ENCODE measurements around the gene CYP51A1. TPM values are rescaled to one million over a fixed set of nuclear protein-coding genes. Genes with fewer than 3 reads are reported as not detected.
A peak's percentile ranks its signal among the peaks of the same experiment; 100 is the strongest.

The CYP51A1 gene
- total RNA-seq, 1 experiment from 2014 or later: 80.0 TPM

GRCh38 chr7:92135052-92135889 is 994 bp upstream of the CYP51A1 start:
- Histone ChIP-seq H3K4ac (ENCODE audit: low read depth, low read length) (no peak overlapping the region), H3K79me1 (ENCODE audit: insufficient read depth, low read depth, low read length, poor library complexity, severe bottlenecking) (no peaks in the 10 kb centered on the region), H3K4me2 (ENCODE audit: insufficient read depth, insufficient read length, low read length) (peak overlapping the region; percentile 89), H3K14ac (ENCODE audit: insufficient read depth, low read length) (no peak overlapping the region), H4K20me1 (ENCODE audit: control insufficient read depth, insufficient read depth, insufficient read length) (no peaks in the 10 kb centered on the region), H3K56ac (ENCODE audit: insufficient read length, low read depth, low read length) (no peak overlapping the region), H3K9ac (ENCODE audit: extremely low read depth, insufficient read length, low read length) (peak overlapping the region; percentile 79), H4K8ac (replicated peaks; ENCODE audit: insufficient read length, low read depth, low read length) (no peak overlapping the region), H2BK12ac (ENCODE audit: insufficient read length, low read depth, low read length) (no peak overlapping the region), H3K27me3 (ENCODE audit: insufficient read depth, low read length) (no peaks in the 10 kb centered on the region), H2BK20ac (ENCODE audit: low read depth, low read length, poor library complexity, severe bottlenecking) (no peak overlapping the region), H2AK5ac (ENCODE audit: insufficient read length, low read length) (no peak overlapping the region), H3K23ac (ENCODE audit: insufficient read length, low read depth, low read length) (no peak overlapping the region), H3K79me2 (ENCODE audit: insufficient read depth, low read length) (peaks cover 26% of the 10 kb centered on the region; the same call in 1 of the 2 replicates), H3T11ph (ENCODE audit: low read length) (no peak overlapping the region), H2BK120ac (ENCODE audit: low read depth, low read length, poor library complexity, severe bottlenecking) (no peak overlapping the region), H2BK15ac (ENCODE audit: low read depth, low read length) (no peak overlapping the region), H3K9me3 (ENCODE audit: control insufficient read depth, low read depth, low read length) (no peaks in the 10 kb centered on the region), H3K4me1 (ENCODE audit: insufficient read depth, low read length) (no peaks in the 10 kb centered on the region; the same call in 1 of the 2 replicates), H4K5ac (ENCODE audit: insufficient read length, low read depth, low read length) (no peak overlapping the region), H2AFZ (ENCODE audit: low read length) (no peak overlapping the region), H3K27ac (ENCODE audit: insufficient read length, low read depth, low read length) (no peak overlapping the region), H4K91ac (ENCODE audit: insufficient read length, low read depth, low read length) (no peak overlapping the region), H2BK5ac (ENCODE audit: insufficient read length, low read length) (no peak overlapping the region), H3K18ac (ENCODE audit: insufficient read length, low read depth, low read length) (no peak overlapping the region), H3K23me2 (ENCODE audit: insufficient read length, low read depth, low read length, poor library complexity, severe bottlenecking) (no peaks in the 10 kb centered on the region)
- peaks cover 7 to 13% (median 11%) of the 10 kb centered on the region in 3 experiments; a peak in 5 of 7 replicates for H3K36me3 Mint-ChIP-seq (ENCODE audit: insufficient read depth in 1 of 3, low read depth in 3 of 3)
- TF ChIP-seq, protein P1, sequence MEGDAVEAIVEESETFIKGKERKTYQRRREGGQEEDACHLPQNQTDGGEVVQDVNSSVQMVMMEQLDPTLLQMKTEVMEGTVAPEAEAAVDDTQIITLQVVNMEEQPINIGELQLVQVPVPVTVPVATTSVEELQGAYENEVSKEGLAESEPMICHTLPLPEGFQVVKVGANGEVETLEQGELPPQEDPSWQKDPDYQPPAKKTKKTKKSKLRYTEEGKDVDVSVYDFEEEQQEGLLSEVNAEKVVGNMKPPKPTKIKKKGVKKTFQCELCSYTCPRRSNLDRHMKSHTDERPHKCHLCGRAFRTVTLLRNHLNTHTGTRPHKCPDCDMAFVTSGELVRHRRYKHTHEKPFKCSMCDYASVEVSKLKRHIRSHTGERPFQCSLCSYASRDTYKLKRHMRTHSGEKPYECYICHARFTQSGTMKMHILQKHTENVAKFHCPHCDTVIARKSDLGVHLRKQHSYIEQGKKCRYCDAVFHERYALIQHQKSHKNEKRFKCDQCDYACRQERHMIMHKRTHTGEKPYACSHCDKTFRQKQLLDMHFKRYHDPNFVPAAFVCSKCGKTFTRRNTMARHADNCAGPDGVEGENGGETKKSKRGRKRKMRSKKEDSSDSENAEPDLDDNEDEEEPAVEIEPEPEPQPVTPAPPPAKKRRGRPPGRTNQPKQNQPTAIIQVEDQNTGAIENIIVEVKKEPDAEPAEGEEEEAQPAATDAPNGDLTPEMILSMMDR (conservative IDR thresholded peaks at IDR 0.05): no peak
- peaks cover 5 to 15% of the 10 kb centered on the region in 2 experiments; a peak in 2 of 5 replicates for H3K9me3 Mint-ChIP-seq
- H3K4me3 Mint-ChIP-seq: peak overlapping the region; percentile 98
- no CpG with 5 or more reads among the region's 21 CpGs for WGBS (ENCODE audit: extremely low coverage, insufficient read length, low lambda C conversion rate)
- H3K4me1 Mint-ChIP-seq: peaks cover 19 to 27% of the 10 kb centered on the region in 2 experiments
- H3K27me3 Mint-ChIP-seq (ENCODE audit: low read depth): no peaks in the 10 kb centered on the region
- peak overlapping the region; percentile 100 for H3K27ac Mint-ChIP-seq
- no peak for DNase-seq

Measured in H9 (cell line).